Retinal pigment epithelial cell (primary cell): ENCODE results near the gene CCDC91.

Experiments used
- DNase-seq: peaks from one replicate; pipeline ENCODE4 v3.0.0-alpha.2; 2010; ENCODE audit warnings: low read depth
- H3K4me3 ChIP-seq: 2 replicates; pipeline ENCODE4 v1.5.1; 2011; ENCODE audit warnings: mild to moderate bottlenecking, low read length, control low read depth, moderate library complexity
- CTCF ChIP-seq: conservative IDR thresholded peaks from 2 replicates; pipeline ENCODE4 v1.5.1; 2011; ENCODE audit warnings: low read depth, low read length, control low read depth, inconsistent platforms

Gene CCDC91

GRCh38 chr12:28543021-28543890, 353.0 kb downstream of the CCDC91 start:
- H3K4me3 ChIP-seq: no peak overlapping the region
- no peak for TF ChIP-seq CTCF
- no peak for DNase-seq

GRCh38 chr12:28550757-28551704, 360.8 kb downstream of the CCDC91 start:
- DNase-seq: no peak
- no peak for TF ChIP-seq CTCF
- no peak overlapping the region for H3K4me3 ChIP-seq

- DNase-seq: no peak
- no peak overlapping the region for H3K4me3 ChIP-seq
- no peak for TF ChIP-seq CTCF
Observed at GRCh38 chr12:28552251-28552970, 362.2 kb downstream of the CCDC91 start.

DNA sequence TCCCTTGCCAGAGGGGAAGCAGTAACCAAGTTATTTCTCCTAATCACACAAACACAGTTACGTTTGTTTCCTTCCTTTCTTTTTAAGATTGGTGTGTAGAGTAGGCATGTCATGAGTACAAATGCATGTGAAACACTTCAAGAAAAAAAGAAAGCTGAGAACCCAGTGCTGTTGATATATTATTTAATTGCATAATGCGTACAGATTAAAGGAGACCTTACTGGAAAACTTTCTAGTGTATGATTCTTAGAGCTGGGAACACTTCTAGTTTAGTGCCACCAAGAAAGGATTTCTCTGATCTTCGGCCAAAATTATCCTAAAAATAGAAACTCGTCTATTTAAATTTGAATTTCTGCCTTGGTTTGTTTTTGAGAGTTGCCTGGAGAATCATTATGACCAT, 365.5 kb downstream of the CCDC91 start:
- no peak for TF ChIP-seq CTCF
- no peak overlapping the region for H3K4me3 ChIP-seq
- no peak for DNase-seq

- no peak overlapping the region for H3K4me3 ChIP-seq
- no peak for TF ChIP-seq CTCF
- no peak for DNase-seq
Observed at GRCh38 chr12:28558250-28558649, 368.0 kb downstream of the CCDC91 start.

DNA sequence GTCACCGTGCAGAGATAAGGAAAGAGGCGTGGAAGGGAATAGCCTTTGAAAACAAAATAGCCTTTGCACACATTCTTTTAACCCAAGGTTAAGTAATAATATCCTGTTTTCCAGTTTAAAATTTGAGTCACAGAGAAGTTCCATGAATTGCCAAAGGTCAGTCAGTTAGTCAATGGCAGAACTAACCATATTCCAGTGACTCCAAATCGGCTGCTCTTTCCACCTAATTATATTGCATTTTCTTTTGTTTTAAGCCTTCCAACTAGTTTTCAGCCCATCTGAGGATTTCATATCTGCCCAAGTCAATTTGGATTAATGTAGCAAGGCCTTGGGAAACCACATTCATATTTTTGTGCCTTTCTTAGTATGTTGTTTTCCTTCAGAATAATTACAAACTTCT, 373.0 kb downstream of the CCDC91 start:
- no peak overlapping the region for H3K4me3 ChIP-seq
- no peak for TF ChIP-seq CTCF
- DNase-seq: no peak
